H9 (cell line): Measurements from ENCODE around the gene AQP12A. TPM values are rescaled to one million over a fixed set of nuclear protein-coding genes. Genes with fewer than 3 reads are reported as not detected.

Source experiments
- DNase-seq: peaks from one replicate; pipeline ENCODE4 v3.0.0-alpha.2; 2017
- H2AFZ ChIP-seq: one replicate; pipeline ENCODE4 v1.6.1; 2013; ENCODE audit warnings: mild to moderate bottlenecking, low read length, control low read depth, moderate library complexity
- H2AK5ac ChIP-seq: 2 replicates; pipeline ENCODE4 v1.6.1; 2013; ENCODE audit warnings: low read length, control low read depth, mixed read lengths; ENCODE audit not compliant: insufficient read length
- H2BK120ac ChIP-seq: one replicate; pipeline ENCODE4 v1.6.1; 2013; ENCODE audit warnings: low read depth, mild to moderate bottlenecking, low read length, control low read depth, inconsistent platforms; ENCODE audit not compliant: poor library complexity, severe bottlenecking
- H2BK12ac ChIP-seq: 2 replicates; pipeline ENCODE4 v1.6.1; 2013; ENCODE audit warnings: low read length, control low read depth, mixed read lengths, low read depth; ENCODE audit not compliant: insufficient read length
- H2BK15ac ChIP-seq: 2 replicates; pipeline ENCODE4 v1.6.1; 2013; ENCODE audit warnings: low read depth, low read length, control low read depth
- H2BK20ac ChIP-seq: one replicate; pipeline ENCODE4 v1.6.1; 2013; ENCODE audit warnings: low read depth, mild to moderate bottlenecking, low read length, control low read depth, inconsistent platforms; ENCODE audit not compliant: poor library complexity, severe bottlenecking
- H2BK5ac ChIP-seq: 2 replicates; pipeline ENCODE4 v1.6.1; 2013; ENCODE audit warnings: low read length, control low read depth, mixed read lengths; ENCODE audit not compliant: insufficient read length
- H3K14ac ChIP-seq: 2 replicates; pipeline ENCODE4 v1.6.1; 2013; ENCODE audit warnings: low read length, control low read depth; ENCODE audit not compliant: insufficient read depth
- H3K18ac ChIP-seq: 2 replicates; pipeline ENCODE4 v1.6.1; 2013; ENCODE audit warnings: low read depth, mild to moderate bottlenecking, mixed read lengths, low read length, control low read depth; ENCODE audit not compliant: insufficient read length
- H3K23ac ChIP-seq: 2 replicates; pipeline ENCODE4 v1.6.1; 2013; ENCODE audit warnings: low read length, control low read depth, mixed read lengths, low read depth; ENCODE audit not compliant: insufficient read length
- H3K23me2 ChIP-seq: 2 replicates; pipeline ENCODE4 v1.6.1; 2013; ENCODE audit warnings: low read depth, mild to moderate bottlenecking, mixed read lengths, low read length, control low read depth; ENCODE audit not compliant: insufficient read length, poor library complexity, severe bottlenecking
- H3K27ac ChIP-seq: 2 replicates; pipeline ENCODE4 v1.5.1; 2013; ENCODE audit warnings: low read length, control low read depth, mixed read lengths, low read depth; ENCODE audit not compliant: insufficient read length
- H3K27me3 ChIP-seq: 2 replicates; pipeline ENCODE4 v1.6.1; 2013; ENCODE audit warnings: low read length, control low read depth, inconsistent platforms; ENCODE audit not compliant: insufficient read depth
- H3K4ac ChIP-seq: 2 replicates; pipeline ENCODE4 v1.6.1; 2013; ENCODE audit warnings: low read depth, mild to moderate bottlenecking, control low read depth, inconsistent platforms, low read length, moderate library complexity
- H3K4me1 ChIP-seq: 2 replicates; pipeline ENCODE4 v1.6.1; 2013; ENCODE audit warnings: low read length, control low read depth, inconsistent platforms; ENCODE audit not compliant: insufficient read depth
- H3K4me2 ChIP-seq: 2 replicates; pipeline ENCODE4 v1.6.1; 2013; ENCODE audit warnings: low read length, control low read depth, mixed read lengths; ENCODE audit not compliant: insufficient read length, insufficient read depth
- H3K56ac ChIP-seq: 2 replicates; pipeline ENCODE4 v1.6.1; 2013; ENCODE audit warnings: low read depth, mild to moderate bottlenecking, mixed read lengths, low read length, control low read depth; ENCODE audit not compliant: insufficient read length
- H3K79me1 ChIP-seq: 2 replicates; pipeline ENCODE4 v1.6.1; 2013; ENCODE audit warnings: low read depth, mild to moderate bottlenecking, moderate library complexity, low read length, control low read depth, inconsistent platforms; ENCODE audit not compliant: insufficient read depth, poor library complexity, severe bottlenecking
- H3K79me2 ChIP-seq: 2 replicates; pipeline ENCODE4 v1.6.1; 2013; ENCODE audit warnings: low read length, control low read depth, inconsistent platforms; ENCODE audit not compliant: insufficient read depth
- H3K9ac ChIP-seq: 2 replicates; pipeline ENCODE4 v1.6.1; 2013; ENCODE audit warnings: low read length, control low read depth, mixed read lengths; ENCODE audit not compliant: insufficient read length; ENCODE audit errors: extremely low read depth
- H3K9me3 ChIP-seq: one replicate; pipeline ENCODE4 v1.6.1; 2013; ENCODE audit warnings: low read depth, low read length, inconsistent platforms; ENCODE audit not compliant: control insufficient read depth
- H3T11ph ChIP-seq: one replicate; pipeline ENCODE4 v1.6.1; 2013; ENCODE audit warnings: mild to moderate bottlenecking, low read length, control low read depth, inconsistent platforms
- H4K20me1 ChIP-seq: one replicate; pipeline ENCODE4 v1.6.1; 2013; ENCODE audit not compliant: control insufficient read depth, insufficient read length, insufficient read depth
- H4K5ac ChIP-seq: 2 replicates; pipeline ENCODE4 v1.6.1; 2013; ENCODE audit warnings: low read depth, mild to moderate bottlenecking, mixed read lengths, low read length, control low read depth; ENCODE audit not compliant: insufficient read length
- H4K8ac ChIP-seq: replicated peaks from 2 replicates; pipeline ENCODE4 v1.6.1; 2013; ENCODE audit warnings: low read length, control low read depth, mixed read lengths, low read depth; ENCODE audit not compliant: insufficient read length
- H4K91ac ChIP-seq: 2 replicates; pipeline ENCODE4 v1.6.1; 2013; ENCODE audit warnings: low read depth, mild to moderate bottlenecking, moderate library complexity, mixed read lengths, low read length, control low read depth; ENCODE audit not compliant: insufficient read length
- H3K27ac Mint-ChIP-seq, 3 experiments: 2 replicates in 2 of 3; 3 replicates in 1 of 3; pipeline ENCODE4 v1.8.0; 2020 to 2021; ENCODE audit warnings: mixed read lengths in 3 of 3, mild to moderate bottlenecking in 1 of 3, moderate library complexity in 1 of 3
- H3K27me3 Mint-ChIP-seq: 2 replicates; pipeline ENCODE4 v1.8.0; 2021; ENCODE audit warnings: low read depth, mild to moderate bottlenecking, moderate library complexity, mixed read lengths
- H3K36me3 Mint-ChIP-seq, 3 experiments: 2 replicates in 2 of 3; 3 replicates in 1 of 3; pipeline ENCODE4 v1.8.0; 2020 to 2021; ENCODE audit warnings: low read depth in 3 of 3, mixed read lengths in 3 of 3; ENCODE audit not compliant: insufficient read depth in 1 of 3
- H3K4me1 Mint-ChIP-seq, 2 experiments: 2 replicates each; pipeline ENCODE4 v1.8.0; 2020; ENCODE audit warnings: mixed read lengths in 2 of 2
- H3K4me3 Mint-ChIP-seq, 2 experiments: 2 replicates in 1 of 2; 3 replicates in 1 of 2; pipeline ENCODE4 v1.8.0; 2020 to 2021; ENCODE audit warnings: mild to moderate bottlenecking in 2 of 2, mixed read lengths in 2 of 2, moderate library complexity in 1 of 2
- H3K9me3 Mint-ChIP-seq, 2 experiments: 2 replicates in 1 of 2; 3 replicates in 1 of 2; pipeline ENCODE4 v1.8.0; 2020; ENCODE audit warnings: mild to moderate bottlenecking in 2 of 2, mixed read lengths in 2 of 2, moderate library complexity in 1 of 2
- CTCF ChIP-seq: fragments of 200-600 bp; sonication (generic); conservative IDR thresholded peaks from 3 replicates; pipeline ENCODE4 v1.8.0; 2021; ENCODE audit warnings: antibody characterized with exemption, mild to moderate bottlenecking
- WGBS: extraction: QIAGEN DNeasy Blood & Tissue Kit; methylation state at CpG from one replicate; pipeline ENCODE4 v1.1.7; 2013; ENCODE audit warnings: missing lambda C conversion rate, low lambda C conversion rate, mixed read lengths; ENCODE audit not compliant: insufficient read length; ENCODE audit errors: extremely low coverage; 5-methylcytosine and 5-hydroxymethylcytosine counted together
- total RNA-seq: library from RNA; stranded (reverse); gene quantifications from 2 replicates; pipeline ENCODE4 v1.2.1, GENCODE V29; 2021

The AQP12A gene
- total RNA-seq, 1 experiment from 2014 or later, result not detected

- no peak overlapping the region for H3K4ac ChIP-seq
- Mint-ChIP-seq H3K27ac (no peak overlapping the region; a peak in 1 of 7 replicates), H3K9me3 (no peaks in the 10 kb centered on the region), H3K27me3 (no peaks in the 10 kb centered on the region), H3K4me1 (no peaks in the 10 kb centered on the region), H3K36me3 (peaks cover 17 to 56% (median 38%) of the 10 kb centered on the region in 3 experiments; a peak in 6 of 7 replicates), H3K4me3 (no peak overlapping the region)
- no peak overlapping the region for H2BK120ac ChIP-seq
- H3K27ac ChIP-seq, result no peak overlapping the region
- no peaks in the 10 kb centered on the region for H3K4me1 ChIP-seq
- H3K23me2 ChIP-seq, result no peaks in the 10 kb centered on the region
- no peaks in the 10 kb centered on the region for H3K79me1 ChIP-seq
- H3K18ac ChIP-seq, result no peak overlapping the region
- H4K91ac ChIP-seq, result no peak overlapping the region
- no peak overlapping the region for H2BK15ac ChIP-seq
- H4K8ac ChIP-seq, result no peak overlapping the region
- no peak overlapping the region for H2AK5ac ChIP-seq
- H3K9me3 ChIP-seq, result no peaks in the 10 kb centered on the region
- no peak overlapping the region for H2BK20ac ChIP-seq
- H4K5ac ChIP-seq, result no peak overlapping the region
- H3K4me2 ChIP-seq, result no peak overlapping the region
- TF ChIP-seq CTCF, result no peak
- H2BK5ac ChIP-seq, result no peak overlapping the region
- no peak overlapping the region for H3K23ac ChIP-seq
- H4K20me1 ChIP-seq, result no peaks in the 10 kb centered on the region
- no peak overlapping the region for H3T11ph ChIP-seq
- H3K27me3 ChIP-seq, result no peaks in the 10 kb centered on the region
- H3K79me2 ChIP-seq, result no peaks in the 10 kb centered on the region
- H3K56ac ChIP-seq, result no peak overlapping the region
- H2AFZ ChIP-seq, result no peak overlapping the region
- no peak for DNase-seq
- no peak overlapping the region for H3K9ac ChIP-seq
- H3K14ac ChIP-seq, result no peak overlapping the region; the same call in 1 of the 2 replicates
- H2BK12ac ChIP-seq, result no peak overlapping the region
- WGBS, result no CpG with 5 or more reads among the region's 9 CpGs
Measured at GRCh38 chr2:240731178-240731545, 39.5 kb downstream of the AQP12A start.
